ENCODE data around the gene PSME3IP1. TPM values are rescaled to one million over a fixed set of nuclear protein-coding genes. Genes with fewer than 3 reads are reported as not detected.

PSME3IP1 gene
- 52.6 and 52.9 TPM in 2 replicates for total RNA-seq

GRCh38 chr16:57185945-57186871, at the start of gene PSME3IP1, which contains the start of gene RSPRY1:
Gene PSME3IP1, minus strand, starts transcription at chr16:57186039. Its CDS starts 12,185 bp downstream, at chr16:57173854.
Gene RSPRY1, plus strand, starts transcription at chr16:57186329. Its CDS starts 18,330 bp downstream, at chr16:57204659.

Other genes with a start within 250 kb of the PSME3IP1 start
- gene CETP, start 224.1 kb downstream of the PSME3IP1 start, total RNA-seq, result 0.40 and 0.91 TPM in 2 replicates
- gene NLRC5, start 196.5 kb downstream of the PSME3IP1 start, total RNA-seq, result 7.3 and 9.6 TPM in 2 replicates
- 24.8 and 25.2 TPM in 2 replicates for gene CPNE2, start 93.5 kb downstream of the PSME3IP1 start, total RNA-seq
- gene RSPRY1, start 290 bp upstream of the PSME3IP1 start, total RNA-seq, result 33.4 and 37.3 TPM in 2 replicates
- 59.6 and 62.4 TPM in 2 replicates for gene ARL2BP, start 59.2 kb upstream of the PSME3IP1 start, total RNA-seq
- gene PLLP, start 98.6 kb upstream of the PSME3IP1 start, total RNA-seq, result 0.91 TPM in 1 of 2 replicates, not detected in the other
- not detected in 2 replicates for gene CCL22, start 172.7 kb upstream of the PSME3IP1 start, total RNA-seq
- gene CX3CL1, start 186.5 kb upstream of the PSME3IP1 start, total RNA-seq, result 0.91 TPM in 1 of 2 replicates, not detected in the other
- not detected in 2 replicates for gene CCL17, start 218.7 kb upstream of the PSME3IP1 start, total RNA-seq